Measurements from ENCODE around the gene FTCDNL1.

DNA sequence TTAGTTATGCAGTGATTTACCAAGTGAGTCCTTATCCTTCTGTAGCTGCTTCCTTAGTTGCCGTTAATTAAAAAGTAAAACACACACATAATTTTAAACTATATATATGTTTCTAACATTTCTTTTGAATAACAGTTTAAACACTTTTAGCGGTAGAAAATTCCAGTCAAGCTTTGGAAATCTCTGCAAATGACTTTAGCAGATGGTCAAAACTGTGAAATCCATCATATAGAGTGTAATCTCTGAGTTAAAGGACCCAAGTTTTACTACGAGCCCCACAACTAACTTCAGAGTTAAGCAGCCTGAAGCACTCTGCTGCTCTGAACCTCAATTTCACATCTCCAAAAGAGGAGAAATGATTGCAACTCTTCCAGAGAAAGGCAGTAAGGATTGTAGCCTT, 96.2 kb downstream of the FTCDNL1 start:
- TF ChIP-seq ZNF639 (tag by site-specific recombination; IDR thresholded peaks at IDR 0.05) (no peak), ZNF544 (tag by site-specific recombination; IDR thresholded peaks at IDR 0.05) (no peak)

Measured in HEK293 (cell line).